A673 (cell line): ENCODE data around the gene ARFGAP1.

Experiments
- CTCF ChIP-seq: fragments of 300-800, 200-600 bp; sonication (generic); conservative IDR thresholded peaks from 2 replicates; pipeline ENCODE4 v1.5.1; 2017; ENCODE audit warnings: low read depth, mild to moderate bottlenecking, antibody characterized with exemption, low read length, moderate library complexity, mixed read lengths
- EZH2 ChIP-seq: fragments of 200-600 bp; sonication (generic); IDR thresholded peaks from 2 replicates; pipeline ENCODE4 v1.6.1; 2017; ENCODE audit warnings: borderline replicate concordance, low read depth, mild to moderate bottlenecking, mixed read lengths, antibody characterized with exemption, low read length; ENCODE audit not compliant: poor library complexity, severe bottlenecking

DNA sequence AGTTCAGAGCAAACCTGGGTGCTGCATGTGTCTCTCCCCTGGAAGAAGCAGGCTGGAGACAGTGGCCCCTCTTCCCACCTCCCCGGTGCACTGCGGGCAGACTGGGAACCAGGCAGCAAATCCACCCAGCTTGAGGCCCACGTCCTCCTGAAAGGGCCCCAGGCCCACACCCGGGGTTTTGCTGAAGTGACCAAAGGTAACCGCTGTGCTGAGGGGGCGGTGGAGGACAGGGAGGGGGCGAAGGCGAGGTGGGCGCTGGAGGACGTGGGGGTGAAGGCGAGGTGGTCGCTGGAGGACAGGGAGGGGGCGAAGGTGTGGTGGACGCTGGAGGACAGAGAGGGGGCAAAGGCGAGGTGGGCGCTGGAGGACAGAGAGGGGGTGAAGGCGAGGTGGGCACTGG lies 38.7 kb upstream of the ARFGAP1 start:
- TF ChIP-seq CTCF (no peak), EZH2 (no peak)
